NCI-H82 (cell line): ENCODE measurements around the gene ATP9A.
A peak's percentile ranks its signal among the peaks of the same experiment; 100 is the strongest.
"Not testable (repeated sequence)": the region's sequence is repeated elsewhere in the genome, so short reads cannot be mapped to it uniquely, and the experiment has no call there.

Experiments
- DNase-seq: peaks from one replicate; lab custom pipeline; 2025; lab: John Stamatoyannopoulos, UW

The ATP9A gene

GRCh38 chr20:51767867-51768758 lies at the start of gene ATP9A:
Gene ATP9A (minus strand): TSS chr20:51768390. CDS start chr20:51768369, 21 bp downstream.
- peak; percentile 47 for DNase-seq

GRCh38 chr20:51816856-51817255 lies 48.7 kb upstream of the ATP9A start:
- not testable (repeated sequence) for DNase-seq

- no peak for DNase-seq
Measured at GRCh38 chr20:51815383-51816076, 47.3 kb upstream of the ATP9A start.

GRCh38 chr20:51812861-51813260 lies 44.7 kb upstream of the ATP9A start:
- no peak for DNase-seq

- no peak for DNase-seq
Measured at GRCh38 chr20:51811514-51812128, 43.4 kb upstream of the ATP9A start.

- no peak for DNase-seq
Measured at GRCh38 chr20:51811042-51811355, 42.8 kb upstream of the ATP9A start.

- DNase-seq: peak; percentile 79
Measured at GRCh38 chr20:51810155-51811041, 42.2 kb upstream of the ATP9A start.

- DNase-seq: no peak
Measured at GRCh38 chr20:51807720-51808250, 39.6 kb upstream of the ATP9A start.

GRCh38 chr20:51804754-51805153 lies 36.6 kb upstream of the ATP9A start:
- DNase-seq: no peak

- DNase-seq: no peak
Measured at GRCh38 chr20:51803148-51803854, 35.1 kb upstream of the ATP9A start.

GRCh38 chr20:51802170-51802751 lies 34.1 kb upstream of the ATP9A start, which contains the start of gene SALL4:
Gene SALL4 (minus strand): TSS chr20:51802521. CDS start chr20:51802408, 113 bp downstream.
- peak; percentile 99 for DNase-seq

GRCh38 chr20:51801823-51802123 lies 33.6 kb upstream of the ATP9A start:
- DNase-seq: peak; percentile 65

- DNase-seq: peak; percentile 65
Measured at GRCh38 chr20:51801122-51801822, 33.1 kb upstream of the ATP9A start.

GRCh38 chr20:51800872-51801121 lies 32.6 kb upstream of the ATP9A start:
- peak; percentile 80 for DNase-seq

- peak; percentile 91 for DNase-seq
Measured at GRCh38 chr20:51800060-51800871, 32.1 kb upstream of the ATP9A start.

GRCh38 chr20:51799401-51799860 lies 31.2 kb upstream of the ATP9A start:
- DNase-seq: no peak

GRCh38 chr20:51797357-51798025 lies 29.3 kb upstream of the ATP9A start:
- peak; percentile 10 for DNase-seq

- no peak for DNase-seq
Measured at GRCh38 chr20:51796340-51796739, 28.1 kb upstream of the ATP9A start.

GRCh38 chr20:51792960-51793359 lies 24.8 kb upstream of the ATP9A start:
- DNase-seq: no peak
